ENCODE results near the gene RAPGEF1. TPM values are rescaled to one million over a fixed set of nuclear protein-coding genes. Genes with fewer than 3 reads are reported as not detected.
"Not testable (repeated sequence)": the region's sequence is repeated elsewhere in the genome, so short reads cannot be mapped to it uniquely, and the experiment has no call there.

Gene RAPGEF1
- polyA plus RNA-seq, 1 donor from 2014 or later, result 23.6 TPM

DNA sequence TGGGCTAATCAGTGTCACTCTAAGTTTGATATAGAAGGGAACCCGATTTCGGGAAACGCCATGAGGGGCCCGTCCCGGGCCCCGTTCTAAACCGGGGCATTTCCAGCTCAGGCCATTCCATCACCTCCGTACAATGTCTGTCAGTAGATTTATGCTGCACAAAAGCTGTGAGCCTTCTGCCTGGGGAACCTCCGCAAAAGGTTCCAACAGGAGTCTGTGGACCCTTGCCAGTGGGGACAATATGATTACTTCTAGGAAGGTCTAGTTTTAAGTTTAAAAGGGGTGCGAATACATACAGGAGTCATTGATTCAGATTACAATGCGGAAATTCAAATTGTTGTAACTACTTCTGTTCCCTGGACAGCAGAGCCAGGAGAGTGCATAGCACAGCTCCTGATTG is 57.6 kb downstream of the RAPGEF1 start:
- H3K27ac ChIP-seq (ENCODE audit: low read length), result no peak overlapping the region
- TF ChIP-seq MXI1 (conservative IDR thresholded peaks at IDR 0.05; ENCODE audit: poor library complexity, severe bottlenecking) (no peak), TAF1 (IDR thresholded peaks at IDR 0.05; ENCODE audit: low read depth) (no peak), EP300 (conservative IDR thresholded peaks at IDR 0.05; ENCODE audit: poor library complexity, severe bottlenecking) (no peak), SMC3 (conservative IDR thresholded peaks at IDR 0.05; ENCODE audit: poor library complexity) (no peak), POLR2AphosphoS5 (IDR thresholded peaks at IDR 0.05) (no peak), EZH2 (IDR thresholded peaks at IDR 0.05; ENCODE audit: borderline replicate concordance, insufficient read depth, low read length, poor library complexity, severe bottlenecking) (no peak)
- TF ChIP-seq, protein P1, sequence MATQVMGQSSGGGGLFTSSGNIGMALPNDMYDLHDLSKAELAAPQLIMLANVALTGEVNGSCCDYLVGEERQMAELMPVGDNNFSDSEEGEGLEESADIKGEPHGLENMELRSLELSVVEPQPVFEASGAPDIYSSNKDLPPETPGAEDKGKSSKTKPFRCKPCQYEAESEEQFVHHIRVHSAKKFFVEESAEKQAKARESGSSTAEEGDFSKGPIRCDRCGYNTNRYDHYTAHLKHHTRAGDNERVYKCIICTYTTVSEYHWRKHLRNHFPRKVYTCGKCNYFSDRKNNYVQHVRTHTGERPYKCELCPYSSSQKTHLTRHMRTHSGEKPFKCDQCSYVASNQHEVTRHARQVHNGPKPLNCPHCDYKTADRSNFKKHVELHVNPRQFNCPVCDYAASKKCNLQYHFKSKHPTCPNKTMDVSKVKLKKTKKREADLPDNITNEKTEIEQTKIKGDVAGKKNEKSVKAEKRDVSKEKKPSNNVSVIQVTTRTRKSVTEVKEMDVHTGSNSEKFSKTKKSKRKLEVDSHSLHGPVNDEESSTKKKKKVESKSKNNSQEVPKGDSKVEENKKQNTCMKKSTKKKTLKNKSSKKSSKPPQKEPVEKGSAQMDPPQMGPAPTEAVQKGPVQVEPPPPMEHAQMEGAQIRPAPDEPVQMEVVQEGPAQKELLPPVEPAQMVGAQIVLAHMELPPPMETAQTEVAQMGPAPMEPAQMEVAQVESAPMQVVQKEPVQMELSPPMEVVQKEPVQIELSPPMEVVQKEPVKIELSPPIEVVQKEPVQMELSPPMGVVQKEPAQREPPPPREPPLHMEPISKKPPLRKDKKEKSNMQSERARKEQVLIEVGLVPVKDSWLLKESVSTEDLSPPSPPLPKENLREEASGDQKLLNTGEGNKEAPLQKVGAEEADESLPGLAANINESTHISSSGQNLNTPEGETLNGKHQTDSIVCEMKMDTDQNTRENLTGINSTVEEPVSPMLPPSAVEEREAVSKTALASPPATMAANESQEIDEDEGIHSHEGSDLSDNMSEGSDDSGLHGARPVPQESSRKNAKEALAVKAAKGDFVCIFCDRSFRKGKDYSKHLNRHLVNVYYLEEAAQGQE (IDR thresholded peaks at IDR 0.05; ENCODE audit: borderline replicate concordance), result no peak
- TF ChIP-seq, protein P2, sequence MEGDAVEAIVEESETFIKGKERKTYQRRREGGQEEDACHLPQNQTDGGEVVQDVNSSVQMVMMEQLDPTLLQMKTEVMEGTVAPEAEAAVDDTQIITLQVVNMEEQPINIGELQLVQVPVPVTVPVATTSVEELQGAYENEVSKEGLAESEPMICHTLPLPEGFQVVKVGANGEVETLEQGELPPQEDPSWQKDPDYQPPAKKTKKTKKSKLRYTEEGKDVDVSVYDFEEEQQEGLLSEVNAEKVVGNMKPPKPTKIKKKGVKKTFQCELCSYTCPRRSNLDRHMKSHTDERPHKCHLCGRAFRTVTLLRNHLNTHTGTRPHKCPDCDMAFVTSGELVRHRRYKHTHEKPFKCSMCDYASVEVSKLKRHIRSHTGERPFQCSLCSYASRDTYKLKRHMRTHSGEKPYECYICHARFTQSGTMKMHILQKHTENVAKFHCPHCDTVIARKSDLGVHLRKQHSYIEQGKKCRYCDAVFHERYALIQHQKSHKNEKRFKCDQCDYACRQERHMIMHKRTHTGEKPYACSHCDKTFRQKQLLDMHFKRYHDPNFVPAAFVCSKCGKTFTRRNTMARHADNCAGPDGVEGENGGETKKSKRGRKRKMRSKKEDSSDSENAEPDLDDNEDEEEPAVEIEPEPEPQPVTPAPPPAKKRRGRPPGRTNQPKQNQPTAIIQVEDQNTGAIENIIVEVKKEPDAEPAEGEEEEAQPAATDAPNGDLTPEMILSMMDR (IDR thresholded peaks at IDR 0.05; ENCODE audit: poor library complexity, severe bottlenecking), result no peak
- H3K79me2 ChIP-seq (replicated peaks; ENCODE audit: insufficient read depth, low read length), result peaks cover 11% of the 10 kb centered on the region
- H3K9ac ChIP-seq (ENCODE audit: low read length), result no peak overlapping the region
- H3K36me3 ChIP-seq (ENCODE audit: insufficient read depth, low read length), result no peaks in the 10 kb centered on the region
- no peaks in the 10 kb centered on the region for H3K9me3 ChIP-seq (ENCODE audit: low read length)
- no peak overlapping the region for H2AFZ ChIP-seq (ENCODE audit: low read depth, low read length)
- H4K20me1 ChIP-seq (ENCODE audit: insufficient read depth), result no peaks in the 10 kb centered on the region
- no peak overlapping the region for H3K4me2 ChIP-seq (ENCODE audit: low read length)
- H3K4me3 ChIP-seq (ENCODE audit: low read length), result no peak overlapping the region
- H3F3A ChIP-seq (ENCODE audit: insufficient read depth, low read length, poor library complexity, severe bottlenecking), result no peaks in the 10 kb centered on the region
- H3K27me3 ChIP-seq (ENCODE audit: insufficient read depth, low read depth, low read length), result no peaks in the 10 kb centered on the region
- H3K9me2 ChIP-seq (ENCODE audit: insufficient read depth, low read length), result no peaks in the 10 kb centered on the region

DNA sequence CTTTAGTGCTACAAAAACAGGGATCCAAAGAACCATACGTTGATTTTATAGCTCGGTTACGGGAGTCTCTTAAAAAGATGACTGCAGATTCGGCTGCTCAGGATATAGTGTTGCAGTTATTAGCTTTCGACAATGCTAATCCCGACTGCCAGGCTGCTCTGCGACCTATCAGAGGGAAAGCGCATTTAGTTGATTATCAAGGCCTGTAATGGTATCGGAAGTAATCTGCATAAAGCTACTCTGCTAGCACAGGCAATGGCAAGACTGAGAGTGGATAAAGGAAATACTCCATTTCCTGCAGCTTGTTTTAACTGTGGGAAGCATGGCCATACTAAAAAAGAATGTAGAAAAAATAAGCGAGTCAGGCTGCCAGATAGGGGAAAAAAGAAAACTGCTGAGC is 58.0 kb downstream of the RAPGEF1 start:
- not testable (repeated sequence) for H3F3A ChIP-seq (ENCODE audit: insufficient read depth, low read length, poor library complexity, severe bottlenecking); H4K20me1 ChIP-seq (ENCODE audit: insufficient read depth); H3K27me3 ChIP-seq (ENCODE audit: insufficient read depth, low read depth, low read length); H3K36me3 ChIP-seq (ENCODE audit: insufficient read depth, low read length); H3K4me3 ChIP-seq (ENCODE audit: low read length); H3K9ac ChIP-seq (ENCODE audit: low read length); H3K4me2 ChIP-seq (ENCODE audit: low read length); H3K9me2 ChIP-seq (ENCODE audit: insufficient read depth, low read length); H3K9me3 ChIP-seq (ENCODE audit: low read length); H2AFZ ChIP-seq (ENCODE audit: low read depth, low read length); H3K27ac ChIP-seq (ENCODE audit: low read length)
- peaks cover 14% of the 10 kb centered on the region for H3K79me2 ChIP-seq (replicated peaks; ENCODE audit: insufficient read depth, low read length)

DNA sequence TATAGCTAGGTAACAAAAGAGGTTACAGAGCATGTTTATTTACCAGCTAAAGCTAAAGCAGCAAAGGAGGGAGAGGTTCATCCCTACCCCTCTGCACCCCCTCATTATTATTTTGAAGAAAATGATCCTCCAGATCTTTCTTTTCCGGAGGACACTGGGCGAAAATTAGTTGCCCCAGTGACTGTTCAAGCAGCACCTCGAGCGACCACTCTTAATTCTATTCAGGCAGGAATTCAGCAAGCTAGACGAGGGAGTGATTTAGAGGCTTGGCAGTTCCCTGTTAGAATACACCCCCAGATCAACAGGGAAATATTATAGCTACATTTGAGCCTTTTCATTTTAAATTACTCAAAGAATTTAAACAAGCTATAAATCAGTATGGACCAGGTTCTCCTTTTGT is 58.8 kb downstream of the RAPGEF1 start:
- not testable (repeated sequence) for H3K36me3 ChIP-seq (ENCODE audit: insufficient read depth, low read length); H3K4me3 ChIP-seq (ENCODE audit: low read length); H3K27me3 ChIP-seq (ENCODE audit: insufficient read depth, low read depth, low read length); H3K27ac ChIP-seq (ENCODE audit: low read length); H3K9me2 ChIP-seq (ENCODE audit: insufficient read depth, low read length); H2AFZ ChIP-seq (ENCODE audit: low read depth, low read length); H3K4me2 ChIP-seq (ENCODE audit: low read length); H3K9me3 ChIP-seq (ENCODE audit: low read length); H4K20me1 ChIP-seq (ENCODE audit: insufficient read depth); H3F3A ChIP-seq (ENCODE audit: insufficient read depth, low read length, poor library complexity, severe bottlenecking); H3K9ac ChIP-seq (ENCODE audit: low read length)
- H3K79me2 ChIP-seq (replicated peaks; ENCODE audit: insufficient read depth, low read length), result peaks cover 19% of the 10 kb centered on the region
